K562 (cell line): ENCODE results near the gene MAGIX. TPM values are rescaled to one million over a fixed set of nuclear protein-coding genes. Genes with fewer than 3 reads are reported as not detected.

ENCODE experiments used
- ARID1B ChIP-seq: fragments of 450-650 bp; IDR thresholded peaks from 2 replicates; pipeline ENCODE4 v1.6.1; 2016; ENCODE audit warnings: antibody characterized with exemption, mild to moderate bottlenecking, inconsistent platforms
- ATF6 ChIP-seq: sonication (generic); formaldehyde crosslinking; IDR thresholded peaks from 2 replicates; pipeline ENCODE4 v1.4.0; 2020; ENCODE audit warnings: mild to moderate bottlenecking, missing genetic modification reagents
- BCL6 ChIP-seq: fragments of 250-450 bp; sonication (Bioruptor Pico); IDR thresholded peaks from 2 replicates; pipeline ENCODE4 v1.4.0; 2020
- CBX2 ChIP-seq: fragments of 200-600 bp; sonication (generic); IDR thresholded peaks from one replicate; pipeline ENCODE4 v1.6.1; 2012; ENCODE audit warnings: mild to moderate bottlenecking, low read length, inconsistent platforms; ENCODE audit not compliant: insufficient read depth, poor library complexity, severe bottlenecking
- DACH1 ChIP-seq: fragments of 450-650 bp; IDR thresholded peaks from 2 replicates; pipeline ENCODE4 v1.6.1; 2018; ENCODE audit not compliant: partially characterized antibody
- DLX4 ChIP-seq: fragments of 250-450 bp; sonication (Bioruptor Pico); IDR thresholded peaks from 2 replicates; pipeline ENCODE4 v1.6.1; 2021; ENCODE audit warnings: mild to moderate bottlenecking
- ELF1 ChIP-seq: fragments of 200-800 bp; sonication (Bioruptor generic); IDR thresholded peaks from 2 replicates; pipeline ENCODE4 v1.6.1; 2016; ENCODE audit warnings: missing genetic modification characterization, missing compliant biosample characterization
- FOXJ2 ChIP-seq: fragments of 200-800 bp; sonication (Bioruptor generic); IDR thresholded peaks from 2 replicates; pipeline ENCODE4 v1.6.1; 2016; ENCODE audit warnings: missing genetic modification characterization, missing compliant biosample characterization
- HMGN3 ChIP-seq: IDR thresholded peaks from 2 replicates; pipeline ENCODE4 v1.6.1; 2011; ENCODE audit warnings: borderline replicate concordance, low read depth, mild to moderate bottlenecking, mixed read lengths, low read length; ENCODE audit not compliant: insufficient read length; ENCODE audit errors: extremely low read depth
- KDM1A ChIP-seq, 2 experiments: fragments of 450-650 bp; IDR thresholded peaks; 2 replicates each; pipeline ENCODE4 v1.6.1; 2016; ENCODE audit warnings: mild to moderate bottlenecking in 2 of 2
- NR3C1 ChIP-seq: sonication (generic); formaldehyde crosslinking; IDR thresholded peaks from 2 replicates; pipeline ENCODE4 v1.8.1; 2022; ENCODE audit warnings: missing genetic modification reagents
- NRF1 ChIP-seq, 2 experiments: fragments of 450-650 bp; IDR thresholded peaks in 1 of 2; conservative IDR thresholded peaks in 1 of 2; 2 replicates each; pipeline ENCODE4 v1.6.1; 2014; ENCODE audit warnings: mild to moderate bottlenecking in 2 of 2
- OTX1 ChIP-seq: fragments of 450-650 bp; formaldehyde crosslinking; IDR thresholded peaks from 2 replicates; pipeline ENCODE4 v1.4.0; 2022; ENCODE audit warnings: mild to moderate bottlenecking
- PPARD ChIP-seq: fragments of 250-450 bp; sonication (Bioruptor Pico); IDR thresholded peaks from 2 replicates; pipeline ENCODE4 v1.8.0; 2022; ENCODE audit warnings: inconsistent platforms, mild to moderate bottlenecking, moderate library complexity
- PTTG1 ChIP-seq: fragments of 450-650 bp; IDR thresholded peaks from 2 replicates; pipeline ENCODE4 v1.6.1; 2016; ENCODE audit warnings: low read depth, mild to moderate bottlenecking, missing genetic modification characterization, missing compliant biosample characterization
- SMARCA4 ChIP-seq: fragments of 450-650 bp; IDR thresholded peaks from 2 replicates; pipeline ENCODE4 v1.6.1; 2016
- SRSF3 ChIP-seq: fragments of 200-400 bp; formaldehyde crosslinking; IDR thresholded peaks from 2 replicates; pipeline ENCODE4 v1.6.1; 2016; ENCODE audit warnings: mild to moderate bottlenecking, low read length, moderate library complexity; ENCODE audit not compliant: insufficient read depth
- TEAD2 ChIP-seq: fragments of 450-650 bp; IDR thresholded peaks from 2 replicates; pipeline ENCODE4 v1.6.1; 2016; ENCODE audit warnings: missing genetic modification characterization, control low read depth, missing compliant biosample characterization
- THAP7 ChIP-seq: fragments of 250-450 bp; sonication (Bioruptor Pico); IDR thresholded peaks from 2 replicates; pipeline ENCODE4 v1.5.0; 2021
- ZBTB12 ChIP-seq: fragments of 250-450 bp; sonication (Bioruptor Pico); IDR thresholded peaks from 2 replicates; pipeline ENCODE4 v1.4.0; 2020
- ZHX1 ChIP-seq: fragments of 150-350 bp; conservative IDR thresholded peaks from 2 replicates; pipeline ENCODE4 v1.6.1; 2014; ENCODE audit warnings: low read length
- ZNF175 ChIP-seq: fragments of 200-800 bp; sonication (Bioruptor generic); IDR thresholded peaks from 2 replicates; pipeline ENCODE4 v1.6.1; 2016; ENCODE audit warnings: low read depth, mild to moderate bottlenecking, missing genetic modification characterization, missing compliant biosample characterization
- ZNF696 ChIP-seq: fragments of 250-450 bp; sonication (Bioruptor Pico); conservative IDR thresholded peaks from 2 replicates; pipeline ENCODE4 v1.4.0; 2020; ENCODE audit warnings: mild to moderate bottlenecking, moderate library complexity
- ZNF830 ChIP-seq: fragments of 250-450 bp; sonication (Bioruptor Pico); IDR thresholded peaks from 2 replicates; pipeline ENCODE4 v1.5.0; 2021; ENCODE audit warnings: mild to moderate bottlenecking
- polyA plus RNA-seq, 8 experiments: library from polyadenylated mRNA; depleted of rRNA in 4 of 8; stranded (reverse) in 5 of 8; unstranded in 3 of 8; fragments of >200 nt; fragmentation: Nextera tagmentation in 2 of 8; fragmentation: Illumina TruSeq in 1 of 8; extraction: Ambion mirVana in 2 of 8; extraction: Trizol in 1 of 8; gene quantifications; 2 replicates each; pipeline versions ENCODE4 v1.2.1 to v1.2.3, GENCODE V29; 2011 to 2014; ENCODE audit warnings: inconsistent platforms in 1 of 8, missing spikeins in 1 of 8
- total RNA-seq, 7 experiments: library from RNA; depleted of rRNA in 6 of 7; stranded (reverse); fragments of >200 nt in 6 of 7; fragmentation: Illumina TruSeq in 2 of 7; extraction: Trizol in 2 of 7; gene quantifications; 2 replicates each; pipeline versions ENCODE4 v1.2.1 to v1.2.3, GENCODE V29; 2011 to 2021; ENCODE audit warnings: low replicate concordance in 1 of 7

Gene MAGIX
- total and polyA plus RNA-seq, 9 of the 15 experiments (the other 6 are each of a cell fraction or from before 2014, with no cell fraction given), result 0.08 to 3.5 (median 0.47) TPM

- no peak for TF ChIP-seq ZHX1
- no peak; a peak in 1 of 4 replicates for TF ChIP-seq NRF1 (conservative IDR thresholded peaks at IDR 0.05 in 1 of 2, IDR thresholded peaks at IDR 0.05 in 1 of 2)
- no peak for TF ChIP-seq KDM1A (IDR thresholded peaks at IDR 0.05)
- TF ChIP-seq NR3C1 (CRISPR knock-in tag), result no peak
- TF ChIP-seq OTX1 (CRISPR knock-in tag), result no peak
- TF ChIP-seq ZNF830 (CRISPR knock-in tag), result 0 out of 2 replicates have a peak, but pooled peaks have one; percentile 51
- no peak for TF ChIP-seq ZNF696
- TF ChIP-seq PPARD (CRISPR knock-in tag), result no peak
- no peak for TF ChIP-seq BCL6 (CRISPR knock-in tag)
- TF ChIP-seq THAP7 (CRISPR knock-in tag), result no peak
- no peak for TF ChIP-seq ARID1B
- TF ChIP-seq ATF6 (CRISPR knock-in tag), result no peak
- no peak for TF ChIP-seq SRSF3
- no peak for TF ChIP-seq ELF1 (tag)
- TF ChIP-seq DLX4 (CRISPR knock-in tag), result no peak
- no peak for TF ChIP-seq ZBTB12 (CRISPR knock-in tag)
- no peak for TF ChIP-seq HMGN3
- no peak for TF ChIP-seq DACH1
- TF ChIP-seq SMARCA4, result no peak
- TF ChIP-seq TEAD2, result no peak
- TF ChIP-seq FOXJ2 (tag), result no peak
- no peak for TF ChIP-seq CBX2
- TF ChIP-seq PTTG1 (tag), result no peak
- no peak for TF ChIP-seq ZNF175 (CRISPR knock-in tag)
Observed at GRCh38 chrX:49172280-49172780, 9.8 kb downstream of the MAGIX start (continued).
